Measurements from ENCODE around the gene ADD2. TPM values are rescaled to one million over a fixed set of nuclear protein-coding genes. Genes with fewer than 3 reads are reported as not detected.

Gene ADD2
- total and polyA plus RNA-seq, 2 experiments from 2014 or later: 34.6 to 223 TPM

GRCh38 chr2:70696142-70696541 lies 71.9 kb downstream of the ADD2 start (continued):
- no peak for TF ChIP-seq ZNF331 (CRISPR knock-in tag; IDR thresholded peaks at IDR 0.05; ENCODE audit: low read depth)
- TF ChIP-seq, protein P1, sequence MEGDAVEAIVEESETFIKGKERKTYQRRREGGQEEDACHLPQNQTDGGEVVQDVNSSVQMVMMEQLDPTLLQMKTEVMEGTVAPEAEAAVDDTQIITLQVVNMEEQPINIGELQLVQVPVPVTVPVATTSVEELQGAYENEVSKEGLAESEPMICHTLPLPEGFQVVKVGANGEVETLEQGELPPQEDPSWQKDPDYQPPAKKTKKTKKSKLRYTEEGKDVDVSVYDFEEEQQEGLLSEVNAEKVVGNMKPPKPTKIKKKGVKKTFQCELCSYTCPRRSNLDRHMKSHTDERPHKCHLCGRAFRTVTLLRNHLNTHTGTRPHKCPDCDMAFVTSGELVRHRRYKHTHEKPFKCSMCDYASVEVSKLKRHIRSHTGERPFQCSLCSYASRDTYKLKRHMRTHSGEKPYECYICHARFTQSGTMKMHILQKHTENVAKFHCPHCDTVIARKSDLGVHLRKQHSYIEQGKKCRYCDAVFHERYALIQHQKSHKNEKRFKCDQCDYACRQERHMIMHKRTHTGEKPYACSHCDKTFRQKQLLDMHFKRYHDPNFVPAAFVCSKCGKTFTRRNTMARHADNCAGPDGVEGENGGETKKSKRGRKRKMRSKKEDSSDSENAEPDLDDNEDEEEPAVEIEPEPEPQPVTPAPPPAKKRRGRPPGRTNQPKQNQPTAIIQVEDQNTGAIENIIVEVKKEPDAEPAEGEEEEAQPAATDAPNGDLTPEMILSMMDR (conservative IDR thresholded peaks at IDR 0.05; ENCODE audit: low read depth in 2 of 2): no peak
- no peak for TF ChIP-seq JUNB (IDR thresholded peaks at IDR 0.05; ENCODE audit: unreplicated experiment)
- no peak for TF ChIP-seq ZNF114 (CRISPR knock-in tag; IDR thresholded peaks at IDR 0.05)
- TF ChIP-seq, protein P2, sequence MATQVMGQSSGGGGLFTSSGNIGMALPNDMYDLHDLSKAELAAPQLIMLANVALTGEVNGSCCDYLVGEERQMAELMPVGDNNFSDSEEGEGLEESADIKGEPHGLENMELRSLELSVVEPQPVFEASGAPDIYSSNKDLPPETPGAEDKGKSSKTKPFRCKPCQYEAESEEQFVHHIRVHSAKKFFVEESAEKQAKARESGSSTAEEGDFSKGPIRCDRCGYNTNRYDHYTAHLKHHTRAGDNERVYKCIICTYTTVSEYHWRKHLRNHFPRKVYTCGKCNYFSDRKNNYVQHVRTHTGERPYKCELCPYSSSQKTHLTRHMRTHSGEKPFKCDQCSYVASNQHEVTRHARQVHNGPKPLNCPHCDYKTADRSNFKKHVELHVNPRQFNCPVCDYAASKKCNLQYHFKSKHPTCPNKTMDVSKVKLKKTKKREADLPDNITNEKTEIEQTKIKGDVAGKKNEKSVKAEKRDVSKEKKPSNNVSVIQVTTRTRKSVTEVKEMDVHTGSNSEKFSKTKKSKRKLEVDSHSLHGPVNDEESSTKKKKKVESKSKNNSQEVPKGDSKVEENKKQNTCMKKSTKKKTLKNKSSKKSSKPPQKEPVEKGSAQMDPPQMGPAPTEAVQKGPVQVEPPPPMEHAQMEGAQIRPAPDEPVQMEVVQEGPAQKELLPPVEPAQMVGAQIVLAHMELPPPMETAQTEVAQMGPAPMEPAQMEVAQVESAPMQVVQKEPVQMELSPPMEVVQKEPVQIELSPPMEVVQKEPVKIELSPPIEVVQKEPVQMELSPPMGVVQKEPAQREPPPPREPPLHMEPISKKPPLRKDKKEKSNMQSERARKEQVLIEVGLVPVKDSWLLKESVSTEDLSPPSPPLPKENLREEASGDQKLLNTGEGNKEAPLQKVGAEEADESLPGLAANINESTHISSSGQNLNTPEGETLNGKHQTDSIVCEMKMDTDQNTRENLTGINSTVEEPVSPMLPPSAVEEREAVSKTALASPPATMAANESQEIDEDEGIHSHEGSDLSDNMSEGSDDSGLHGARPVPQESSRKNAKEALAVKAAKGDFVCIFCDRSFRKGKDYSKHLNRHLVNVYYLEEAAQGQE (IDR thresholded peaks at IDR 0.05; ENCODE audit: unreplicated experiment): no peak
- no peak for TF ChIP-seq EZH2phosphoT487 (IDR thresholded peaks at IDR 0.05; ENCODE audit: unreplicated experiment)
- TF ChIP-seq POLR2AphosphoS5 (IDR thresholded peaks at IDR 0.05; ENCODE audit: low read depth): no peak
- no peak for TF ChIP-seq STAT1 (IDR thresholded peaks at IDR 0.05; ENCODE audit: unreplicated experiment)

GRCh38 chr2:70692256-70692655 lies 75.7 kb downstream of the ADD2 start:
- H3K27me3 Mint-ChIP-seq (ENCODE audit: insufficient read depth, low read depth, poor library complexity): peaks cover 2% of the 10 kb centered on the region
- ATAC-seq (no peak), DNase-seq (ENCODE audit: low spot score) (no peak)
- no peak overlapping the region for H3K4me3 Mint-ChIP-seq
- Histone ChIP-seq H3F3A (replicated peaks; ENCODE audit: low read depth) (peaks cover 3% of the 10 kb centered on the region; the same call in 1 of the 2 replicates), H3K9me2 (ENCODE audit: insufficient read depth) (no peaks in the 10 kb centered on the region; the same call in 1 of the 2 replicates), H3K36me3 (ENCODE audit: insufficient read depth) (peaks cover 52% of the 10 kb centered on the region), H3K27ac (ENCODE audit: low read depth) (no peak overlapping the region), H3K79me2 (replicated peaks; ENCODE audit: insufficient read depth) (no peaks in the 10 kb centered on the region), H4K20me1 (replicated peaks; ENCODE audit: insufficient read depth) (peaks cover 10% of the 10 kb centered on the region), H3K4me2 (no peak overlapping the region), H3K4me3 (no peak overlapping the region), H2AFZ (no peak overlapping the region), H3K4me1 (ENCODE audit: insufficient read depth) (peaks cover 4% of the 10 kb centered on the region), H3K27me3 (ENCODE audit: insufficient read depth) (no peaks in the 10 kb centered on the region)
- no peak overlapping the region for H3K27ac Mint-ChIP-seq
- no peaks in the 10 kb centered on the region for H3K9me3 Mint-ChIP-seq
- peaks cover 89% of the 10 kb centered on the region for H3K36me3 Mint-ChIP-seq (ENCODE audit: low read depth)
- peaks cover 4% of the 10 kb centered on the region for H3K4me1 Mint-ChIP-seq
- TF ChIP-seq JUNB (IDR thresholded peaks at IDR 0.05; ENCODE audit: unreplicated experiment) (no peak), EZH2 (IDR thresholded peaks at IDR 0.05; ENCODE audit: low read depth, unreplicated experiment) (no peak), CREB1 (CRISPR knock-in tag; IDR thresholded peaks at IDR 0.05; ENCODE audit: low read depth) (no peak)
- TF ChIP-seq, protein P2 (IDR thresholded peaks at IDR 0.05; ENCODE audit: unreplicated experiment): no peak
- TF ChIP-seq, protein P1 (conservative IDR thresholded peaks at IDR 0.05; ENCODE audit: low read depth in 2 of 2): no peak

Measured in GM23338 (cell line).